HG03378 (cell line): ENCODE results near the gene PGC.
A peak's percentile ranks its signal among the peaks of the same experiment; 100 is the strongest.

Experiments used
- ATAC-seq: cut with Tn5 transposase; IDR thresholded peaks from one replicate; pipeline ENCODE4 v1.9.1; 2021; ENCODE audit warnings: mild to moderate bottlenecking, moderate library complexity; ENCODE audit not compliant: unreplicated experiment

Gene PGC

GRCh38 chr6:41717392-41717736, 29.8 kb downstream of the PGC start:
- ATAC-seq: no peak

DNA sequence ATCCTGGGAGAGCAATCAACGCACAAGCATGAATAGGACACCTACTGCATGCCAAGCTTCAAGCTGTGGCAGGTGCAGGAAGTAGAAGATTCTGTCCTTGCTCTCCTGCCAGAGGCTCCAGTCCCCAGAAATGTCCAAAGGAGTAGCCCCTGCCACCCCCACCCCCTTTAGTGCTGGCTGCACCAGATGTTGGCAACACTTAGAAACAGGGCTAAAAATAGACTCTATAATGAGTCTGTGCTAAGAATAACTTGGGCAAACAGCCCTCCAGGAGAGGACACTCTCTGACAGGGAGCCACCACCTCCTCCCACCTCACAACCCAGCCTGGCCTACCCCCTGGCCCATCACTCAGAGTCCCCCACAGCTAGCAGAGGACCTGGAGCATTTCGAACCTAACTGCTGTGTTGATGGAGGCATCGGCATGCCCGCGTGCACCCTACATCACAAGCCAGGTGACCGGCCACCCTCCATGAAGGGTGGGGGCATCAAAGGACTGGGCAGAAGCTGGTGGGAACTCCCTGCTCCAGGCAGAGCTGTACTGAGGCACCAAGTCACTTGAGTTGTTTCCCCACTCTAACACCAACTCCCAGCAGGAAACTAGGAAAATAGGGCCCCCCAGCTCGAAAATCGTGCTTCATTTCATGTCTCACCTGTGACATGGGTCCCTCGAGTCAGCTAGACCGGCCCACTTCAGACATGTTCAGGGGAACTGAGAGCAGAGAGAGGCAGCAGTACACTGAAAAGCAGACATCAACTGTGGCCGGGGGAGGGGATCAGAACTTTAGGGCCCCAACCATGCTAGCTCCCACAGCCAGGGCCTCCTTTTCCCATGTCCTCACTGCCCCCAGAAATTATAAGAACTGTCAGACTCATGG, 30.4 kb downstream of the PGC start:
- ATAC-seq: no peak

- no peak for ATAC-seq
These were observed 31.2 kb downstream of the PGC start for GRCh38 chr6:41715795-41716515.

DNA sequence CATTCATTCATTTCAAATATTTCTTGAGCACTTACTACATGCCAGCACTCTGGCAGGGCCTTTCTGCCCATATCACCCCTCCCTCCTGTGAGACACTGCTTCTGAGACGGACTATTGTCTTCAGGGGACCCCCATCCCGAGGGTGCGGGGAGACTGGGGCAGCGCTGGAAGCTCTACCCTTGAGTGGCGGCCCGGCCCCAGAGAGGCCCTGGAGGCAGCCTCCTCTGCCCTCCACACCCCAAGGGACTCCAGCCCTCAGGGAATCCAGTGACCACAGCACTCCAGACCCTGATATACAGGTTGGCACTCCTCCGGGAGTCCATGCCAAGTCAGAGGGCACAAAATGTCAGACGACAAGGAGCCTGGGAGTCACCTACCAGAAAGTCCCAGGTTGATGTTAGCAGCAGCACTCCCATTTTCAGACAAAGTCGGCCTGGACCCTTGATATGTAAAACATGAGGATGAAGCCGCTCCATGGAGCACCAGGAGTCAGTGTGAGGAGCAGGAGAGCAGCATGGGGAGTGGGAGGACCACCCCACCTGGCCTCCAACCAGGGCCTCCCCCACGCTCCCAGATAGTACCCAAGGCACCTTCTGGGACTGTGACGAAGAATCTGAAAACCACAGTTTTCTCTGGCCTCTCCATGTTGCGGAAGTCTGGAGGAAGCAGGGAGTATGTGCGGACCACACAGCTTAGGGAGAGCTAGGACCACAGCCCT, 32.5 kb downstream of the PGC start:
- ATAC-seq: no peak

GRCh38 chr6:41713650-41714291, 33.4 kb downstream of the PGC start:
- ATAC-seq: peak; percentile 52

- no peak for ATAC-seq
These were observed 34.0 kb downstream of the PGC start for GRCh38 chr6:41713159-41713649.

DNA sequence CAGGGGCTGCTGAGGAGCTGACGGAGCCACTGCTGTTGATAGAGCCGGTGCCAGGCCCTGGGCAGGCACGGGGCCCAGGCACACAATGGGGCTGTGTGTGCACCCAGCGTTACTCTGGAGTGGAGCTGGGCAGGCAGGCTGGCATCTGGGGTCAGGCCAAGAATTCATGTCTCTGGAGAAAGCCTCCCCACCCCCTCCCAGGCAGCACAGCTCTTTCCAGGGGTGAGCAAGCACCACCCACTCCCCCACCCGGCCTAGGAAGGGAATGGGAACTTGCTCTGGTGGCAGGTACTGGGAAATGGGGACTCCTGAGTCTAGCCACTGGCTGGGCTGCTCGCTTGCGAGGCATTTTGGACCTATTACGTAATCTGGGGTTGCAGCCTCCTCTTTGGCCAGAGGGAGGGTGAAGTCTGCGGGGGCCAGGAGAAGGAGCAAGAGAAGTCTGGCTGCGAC, 34.5 kb downstream of the PGC start:
- no peak for ATAC-seq

DNA sequence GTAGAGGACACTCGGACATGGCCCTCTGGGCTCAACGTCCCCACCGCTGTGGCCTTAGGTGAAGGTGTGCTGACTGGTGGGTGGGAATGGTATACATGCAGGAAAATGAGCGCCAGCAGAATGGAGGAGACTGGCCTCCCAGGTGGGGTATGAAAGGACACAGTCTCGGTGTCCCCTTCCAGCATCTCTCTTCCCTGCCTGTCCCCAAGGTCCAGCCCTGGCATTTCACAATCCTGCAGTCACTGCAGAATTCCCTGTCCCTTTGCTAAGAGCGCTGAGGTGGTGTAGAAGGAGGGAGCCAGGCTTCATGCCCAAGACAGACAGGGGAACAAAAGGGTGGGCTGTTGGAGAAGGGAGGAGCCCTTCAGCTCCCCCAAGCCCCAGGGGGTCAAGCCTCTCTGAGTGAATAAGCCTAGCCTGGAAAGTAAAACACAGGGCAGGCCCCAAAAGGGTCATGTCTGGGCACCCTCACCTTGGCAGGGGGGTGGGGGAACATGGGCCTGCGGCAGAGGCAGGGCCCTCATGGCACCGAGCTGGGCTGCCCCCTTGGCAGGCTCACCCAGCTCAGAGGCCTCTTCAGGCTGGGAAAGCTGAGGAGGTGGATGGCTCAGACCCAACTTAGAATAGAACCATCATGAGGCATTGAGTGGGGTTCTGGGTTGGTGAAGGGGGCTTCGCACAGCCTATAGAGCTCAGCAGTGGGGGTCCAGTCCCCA, 35.7 kb downstream of the PGC start:
- no peak for ATAC-seq

DNA sequence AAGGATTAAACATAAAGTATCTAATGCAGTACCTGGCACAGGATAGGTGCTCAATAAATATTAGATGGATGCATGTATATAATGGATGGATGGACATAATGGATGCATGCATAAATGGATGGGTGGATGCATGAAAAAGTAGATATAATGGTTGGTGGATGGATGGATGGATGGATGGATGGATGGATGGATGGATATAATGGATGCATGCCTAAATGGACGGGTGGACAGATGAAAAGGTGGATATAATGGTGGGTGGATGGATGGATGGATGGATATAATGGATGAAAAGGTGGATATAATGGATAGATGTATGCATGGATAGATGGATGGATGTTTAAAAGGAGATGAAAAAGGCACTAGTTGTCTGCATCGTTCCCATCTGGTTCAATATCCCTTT, 37.8 kb downstream of the PGC start:
- no peak for ATAC-seq

DNA sequence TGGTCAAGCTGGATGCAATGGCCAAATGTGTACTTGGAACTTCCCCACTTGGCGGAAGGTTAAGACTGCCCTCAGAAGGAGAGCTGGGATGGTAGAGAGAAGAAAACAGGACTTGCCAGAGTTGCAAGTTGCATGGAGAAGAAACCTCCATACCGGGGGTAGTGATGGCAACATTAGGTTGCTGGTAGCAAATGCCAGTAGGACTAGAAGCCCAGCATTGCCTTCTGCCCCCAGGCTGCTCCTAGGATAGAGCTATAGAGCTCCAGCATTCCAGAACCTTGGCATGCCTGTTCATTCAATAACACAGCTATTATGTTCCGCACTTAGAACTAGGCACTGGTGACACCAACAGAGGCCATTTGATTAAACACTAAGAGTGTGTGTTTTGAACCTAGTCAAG, 38.3 kb downstream of the PGC start:
- no peak for ATAC-seq

- no peak for ATAC-seq
These were observed 39.5 kb downstream of the PGC start for GRCh38 chr6:41707565-41708200.

DNA sequence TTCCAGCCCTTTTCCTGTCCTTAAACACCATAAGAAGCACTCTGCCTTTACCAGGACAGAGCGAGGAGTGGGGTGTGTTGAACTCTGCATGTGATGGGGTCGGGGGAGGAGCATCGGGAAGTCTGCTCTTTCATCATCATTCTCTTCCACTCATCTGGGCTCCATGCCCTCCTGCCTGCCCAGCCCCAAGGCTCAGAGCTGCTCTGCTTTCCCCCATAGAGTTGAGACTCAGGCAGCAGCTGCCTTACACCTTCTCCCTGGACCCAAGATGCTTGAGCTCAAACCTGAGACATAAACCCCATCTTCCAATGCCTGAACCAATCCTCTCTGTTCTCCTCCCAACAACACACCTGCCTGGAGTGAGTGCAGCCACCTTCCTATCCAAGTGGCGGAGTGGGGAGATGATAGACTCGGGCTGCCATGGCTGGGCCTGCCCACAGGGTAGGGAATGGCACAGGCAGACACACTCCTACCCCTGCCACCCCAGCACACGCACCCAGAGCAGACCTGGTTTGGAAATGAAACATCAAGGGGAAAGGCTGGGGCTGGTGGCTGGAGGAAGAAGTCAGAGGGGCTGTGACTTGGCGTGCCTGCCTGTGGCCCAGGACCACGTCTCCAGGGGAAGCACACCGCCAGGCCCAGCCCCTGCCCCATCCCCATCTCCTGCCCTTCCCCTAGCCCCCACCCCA, 40.2 kb downstream of the PGC start:
- no peak for ATAC-seq

DNA sequence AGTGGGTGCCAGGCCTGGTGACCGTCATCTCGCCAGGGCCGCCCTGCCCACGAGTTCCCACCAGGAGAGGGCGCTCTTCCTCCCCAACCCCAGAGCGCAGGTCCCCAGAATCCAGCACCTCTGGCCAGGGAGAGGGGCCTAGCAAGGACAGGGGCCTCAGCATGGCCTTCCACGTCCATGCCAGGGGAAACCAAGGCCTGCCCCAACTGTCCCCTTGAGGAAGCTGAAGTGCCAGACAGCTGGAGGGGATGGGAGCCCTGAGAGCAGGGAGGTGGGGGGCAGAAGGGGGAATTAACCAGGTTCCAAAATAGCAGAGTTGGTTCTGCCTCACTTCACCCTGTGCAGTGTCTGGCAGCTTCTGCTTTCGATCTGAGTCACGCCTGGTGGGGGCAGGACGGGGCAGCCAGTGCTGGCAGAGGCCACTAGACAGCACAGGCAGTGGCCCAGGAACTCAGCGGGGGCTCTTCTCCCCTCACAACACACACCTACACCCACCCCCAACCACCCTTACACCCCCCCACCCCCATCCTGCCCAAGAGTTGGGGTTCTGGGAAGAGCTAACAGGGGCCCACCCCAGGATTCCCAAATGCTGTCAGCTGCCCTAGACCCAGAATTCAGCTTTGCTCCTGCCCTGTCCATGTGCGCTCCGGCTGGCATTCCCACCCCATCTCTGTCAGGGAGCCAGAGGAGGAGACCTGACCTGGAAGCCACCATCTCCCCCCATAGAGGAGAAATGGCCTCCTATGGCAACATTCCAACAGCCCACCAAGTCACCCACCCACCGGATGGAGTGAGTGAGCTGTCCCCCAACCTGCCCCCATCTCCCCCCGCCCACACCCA, 41.0 kb downstream of the PGC start:
- ATAC-seq: peak; percentile 53

DNA sequence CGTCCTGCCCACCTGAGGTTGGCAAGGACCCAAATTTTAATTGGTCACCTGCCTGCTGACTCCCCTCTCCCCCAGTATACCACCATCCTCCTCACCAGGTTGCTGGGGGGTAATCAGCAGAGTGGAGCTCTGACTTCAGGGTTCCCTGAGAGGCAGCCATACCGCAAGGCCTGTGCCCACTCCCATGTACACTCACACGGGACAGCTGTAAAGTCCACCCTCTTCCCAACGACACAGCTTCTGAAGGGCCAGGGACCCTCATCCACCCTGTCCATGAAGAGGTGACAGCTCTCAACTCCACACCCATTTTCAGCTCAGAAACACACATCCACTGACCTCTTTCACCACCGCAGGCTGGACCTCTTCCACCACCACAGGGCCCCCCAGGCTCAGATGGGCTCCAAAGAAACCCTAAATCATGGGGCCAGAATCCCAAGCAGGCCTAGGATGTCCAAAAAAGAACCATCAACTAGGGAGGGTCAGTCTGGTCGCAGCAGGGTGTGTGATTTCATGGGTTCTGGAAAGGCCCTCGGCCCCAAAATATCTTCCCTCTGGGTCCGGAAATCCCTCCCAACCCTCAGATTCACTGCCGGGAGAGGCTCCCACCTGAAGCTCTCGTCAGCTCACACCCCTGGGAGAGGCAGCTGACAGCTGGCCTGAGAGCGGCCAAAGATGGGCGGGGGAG, 41.7 kb downstream of the PGC start:
- ATAC-seq: no peak

DNA sequence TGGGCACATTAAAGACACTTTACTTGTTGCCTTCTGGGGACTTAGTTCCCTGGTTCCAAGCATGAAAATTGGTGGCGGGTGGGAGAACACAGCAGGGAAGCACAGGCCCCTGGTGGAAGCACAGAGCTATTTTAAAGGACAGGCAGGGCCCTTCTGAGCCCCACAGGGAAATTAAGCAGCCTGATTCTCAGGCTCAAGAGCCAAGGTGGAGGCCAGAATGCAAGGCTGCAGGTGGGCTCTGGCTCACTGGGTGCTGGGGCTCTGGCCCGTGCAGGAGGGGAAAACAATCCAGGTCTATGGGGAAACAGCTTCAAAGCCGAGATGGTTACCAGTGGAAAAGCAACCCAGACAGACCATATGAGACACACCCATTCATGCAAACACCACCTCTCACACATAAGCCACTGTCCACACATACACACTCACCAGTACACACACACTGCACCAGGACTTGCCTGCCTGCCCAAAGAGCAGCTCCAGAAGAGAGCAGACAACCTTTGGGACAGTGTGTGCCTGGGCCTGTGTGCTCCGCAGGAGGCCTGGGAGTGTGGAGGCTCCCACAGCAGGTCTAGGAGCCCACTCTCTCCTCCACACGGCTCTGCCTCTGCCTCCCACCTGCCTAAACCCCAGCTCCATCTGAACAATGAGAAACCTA, 42.4 kb downstream of the PGC start:
- ATAC-seq: no peak

DNA sequence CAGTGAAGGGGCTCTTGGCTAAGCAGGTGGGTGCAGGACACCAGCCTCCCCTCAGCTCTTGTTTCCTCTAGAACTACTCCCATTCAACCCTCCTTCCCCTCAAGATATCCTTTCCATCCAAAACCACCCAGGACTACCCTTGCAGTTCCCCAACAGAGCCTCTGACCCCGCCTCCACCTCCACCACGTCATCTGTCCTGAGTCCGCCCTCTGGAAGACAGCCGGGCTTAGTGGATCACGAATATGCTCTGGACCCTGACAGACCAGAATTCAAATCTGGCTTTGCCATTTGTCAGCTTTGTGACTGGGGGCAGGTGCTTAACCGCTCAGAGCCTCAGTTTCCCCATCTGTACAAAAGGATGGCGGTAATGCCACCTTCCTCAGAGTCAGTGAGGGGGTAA, 43.2 kb downstream of the PGC start:
- no peak for ATAC-seq

DNA sequence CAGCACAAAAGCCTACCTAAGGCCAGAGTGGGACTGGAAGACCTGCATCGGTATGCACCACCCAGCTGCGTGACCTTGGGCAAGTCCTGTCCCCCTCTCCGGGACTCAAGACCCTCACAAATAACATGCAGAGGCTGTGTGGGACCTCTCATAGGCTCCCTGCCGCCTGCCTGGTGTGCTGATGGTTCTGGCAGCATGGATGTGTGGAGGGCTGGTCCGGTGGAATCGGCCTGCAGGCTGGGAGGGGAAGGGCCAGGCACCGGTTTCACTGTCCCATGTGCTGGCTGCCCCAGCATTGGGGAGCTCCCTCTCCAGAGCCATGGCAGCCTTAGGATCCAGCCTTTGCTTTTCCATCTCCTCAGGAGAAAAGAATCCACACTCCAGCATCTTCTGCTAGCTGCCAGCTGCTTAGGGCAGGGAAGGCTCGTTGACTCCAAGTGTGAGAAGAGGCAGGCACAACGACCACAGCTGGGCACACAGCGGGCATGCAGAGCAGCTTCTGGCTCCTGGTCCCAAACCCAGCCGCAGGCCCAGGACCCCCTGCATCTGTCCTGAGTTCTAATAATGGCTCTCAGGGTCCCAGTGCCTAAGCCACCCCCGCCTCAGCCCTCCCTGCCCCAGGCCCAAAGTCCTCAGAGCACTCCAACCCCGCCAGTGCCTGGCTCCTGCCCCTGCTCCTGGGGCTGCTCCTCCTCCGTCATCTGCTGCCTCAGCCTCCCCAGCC, 44.3 kb downstream of the PGC start:
- ATAC-seq: no peak
